Nucleus accumbens (tissue), 56 donors: ENCODE results near the gene ITPR1.

Experiments used
- DNase-seq, 56 donors: peaks; one replicate each; lab custom pipeline; 2025; lab: John Stamatoyannopoulos, UW

The ITPR1 gene

DNA sequence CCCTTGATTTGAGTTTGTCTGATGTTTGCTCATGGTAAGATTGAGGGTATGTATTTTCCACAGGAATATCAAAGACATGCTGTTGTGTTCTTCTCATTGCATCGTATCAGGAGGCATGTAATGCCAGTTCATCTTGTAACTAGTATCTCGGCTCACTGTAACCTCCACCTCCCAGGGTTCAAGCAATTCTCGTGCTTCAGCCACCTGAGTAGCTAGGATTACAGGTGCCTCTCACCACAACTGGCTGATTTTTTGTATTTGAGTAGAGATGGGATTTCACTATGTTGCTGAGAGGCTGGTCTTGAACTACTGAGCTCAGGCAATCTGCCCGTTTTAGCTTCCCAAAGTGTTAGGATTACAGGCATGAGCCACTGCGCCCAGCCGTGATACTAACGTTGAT lies 323.2 kb downstream of the ITPR1 start:
- DNase-seq, result no peak

- DNase-seq, result no peak
Observed at GRCh38 chr3:4816718-4817117, 323.6 kb downstream of the ITPR1 start.

DNA sequence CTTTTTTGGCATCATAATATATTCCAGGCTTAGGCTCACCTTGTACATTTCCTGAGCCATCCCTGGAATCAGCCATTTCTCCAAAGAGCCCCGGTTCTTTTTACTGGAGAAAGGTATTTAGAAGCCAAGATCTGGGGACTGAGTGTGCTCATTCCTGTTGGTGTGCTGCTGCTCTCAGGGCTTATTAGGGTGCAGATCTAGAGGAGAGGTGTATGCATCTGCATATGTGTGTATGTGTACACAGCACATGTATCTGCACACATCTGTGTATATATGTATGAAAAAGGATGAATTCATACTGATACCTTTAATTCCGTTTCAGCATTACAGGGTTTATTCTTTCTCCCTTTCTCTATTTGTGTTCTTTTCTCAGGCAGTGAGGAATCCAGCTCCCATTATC lies 324.0 kb downstream of the ITPR1 start:
- DNase-seq, result no peak

- DNase-seq, result no peak
Observed at GRCh38 chr3:4818164-4818563, 325.0 kb downstream of the ITPR1 start.

DNA sequence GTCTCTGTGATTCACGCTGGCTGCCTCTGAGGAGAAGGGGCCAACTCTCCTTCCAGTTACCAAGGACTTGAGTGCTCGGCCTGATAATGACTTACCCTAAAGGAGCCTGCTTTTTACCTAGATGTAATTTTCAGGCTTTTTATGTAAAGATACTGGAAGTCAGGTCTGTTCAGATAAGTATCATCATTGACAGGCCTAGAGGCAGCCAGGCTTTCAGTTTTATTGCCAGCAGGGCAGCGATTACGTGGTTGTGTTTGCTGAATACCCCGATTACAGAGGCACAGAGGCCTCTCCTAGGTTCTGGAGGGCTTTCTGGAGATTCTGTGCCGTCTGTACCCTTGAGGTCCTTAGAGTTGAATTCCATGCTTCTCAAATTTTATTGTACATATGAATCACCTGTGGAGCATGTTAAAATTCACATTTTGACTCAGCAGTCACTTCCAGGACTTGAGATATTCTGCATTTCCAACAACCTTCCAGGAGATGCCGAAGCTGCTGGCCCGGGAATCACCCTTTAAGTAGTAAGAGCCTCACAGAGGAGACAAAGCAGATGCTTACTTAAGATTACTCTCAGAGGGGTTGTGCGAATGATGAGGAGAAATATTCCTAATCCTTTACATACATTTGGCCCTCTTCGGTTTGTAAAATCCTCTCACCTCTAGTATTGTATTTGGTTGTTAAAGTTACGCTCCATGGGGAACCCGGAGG lies 326.0 kb downstream of the ITPR1 start:
- DNase-seq, result no peak

- no peak for DNase-seq
Observed at GRCh38 chr3:4819746-4820145, 326.6 kb downstream of the ITPR1 start.

DNA sequence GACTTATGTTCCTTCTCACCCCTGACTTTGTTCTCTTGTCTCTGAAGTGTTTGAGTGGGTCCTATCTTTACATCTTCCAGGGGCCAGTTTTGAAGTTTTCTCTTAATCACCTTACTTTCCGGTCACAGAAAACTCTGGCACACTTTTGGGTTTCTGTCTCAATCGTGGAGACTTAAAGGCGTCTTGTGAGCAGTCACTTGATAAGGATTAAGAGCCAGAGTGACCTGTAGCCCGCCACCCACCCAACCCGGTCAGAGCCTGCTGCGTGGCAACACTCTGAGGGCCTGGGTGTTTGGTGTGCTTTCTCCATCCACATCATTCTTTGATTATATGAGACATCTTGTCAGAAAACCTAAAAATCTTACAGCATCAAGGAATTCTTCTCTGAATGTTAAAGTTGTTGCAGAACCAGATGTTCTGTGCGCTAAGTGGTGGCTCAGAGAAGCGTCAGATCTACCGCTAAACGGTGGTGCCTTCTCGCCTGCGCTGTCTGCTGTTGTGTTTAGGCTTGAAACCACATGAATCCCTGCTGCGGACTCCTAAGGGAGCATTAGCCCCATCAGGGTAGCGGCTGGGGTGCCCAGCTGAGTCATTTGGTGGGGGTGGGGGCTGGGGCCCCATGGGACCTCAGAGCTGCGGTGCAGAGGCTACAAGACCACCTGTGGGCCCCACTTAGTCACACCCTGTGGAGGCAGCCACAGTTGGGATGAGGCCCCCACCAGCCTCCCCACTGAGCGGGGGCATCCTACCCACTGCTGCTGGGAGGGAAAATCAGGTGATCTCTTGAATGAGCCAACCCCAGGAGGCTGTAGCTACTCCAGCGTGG lies 327.4 kb downstream of the ITPR1 start:
- DNase-seq, result no peak

- no peak for DNase-seq
Observed at GRCh38 chr3:4821338-4821737, 328.2 kb downstream of the ITPR1 start.

- no peak for DNase-seq
Observed at GRCh38 chr3:4821975-4822374, 328.8 kb downstream of the ITPR1 start.

DNA sequence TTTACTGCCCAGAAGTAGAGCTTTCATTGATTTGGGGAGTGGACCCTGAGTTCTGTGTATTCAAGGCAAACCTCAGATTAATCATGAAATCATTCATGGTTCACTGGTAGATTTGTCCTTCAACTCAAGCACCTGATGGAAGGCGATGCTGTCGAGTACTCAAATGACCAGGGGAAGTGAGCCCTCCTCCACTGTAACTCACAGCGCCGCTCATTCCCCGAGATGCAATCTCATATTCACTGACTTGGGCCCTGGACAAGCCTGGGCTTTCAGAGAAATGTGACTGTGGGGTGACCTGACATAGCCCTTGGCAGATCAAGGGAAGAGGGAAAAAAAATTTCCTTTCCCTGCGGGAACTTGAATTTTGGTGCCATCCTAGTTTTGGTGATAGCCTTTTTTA lies 329.4 kb downstream of the ITPR1 start:
- no peak for DNase-seq

- no peak for DNase-seq
Observed at GRCh38 chr3:4823385-4823784, 330.2 kb downstream of the ITPR1 start.

DNA sequence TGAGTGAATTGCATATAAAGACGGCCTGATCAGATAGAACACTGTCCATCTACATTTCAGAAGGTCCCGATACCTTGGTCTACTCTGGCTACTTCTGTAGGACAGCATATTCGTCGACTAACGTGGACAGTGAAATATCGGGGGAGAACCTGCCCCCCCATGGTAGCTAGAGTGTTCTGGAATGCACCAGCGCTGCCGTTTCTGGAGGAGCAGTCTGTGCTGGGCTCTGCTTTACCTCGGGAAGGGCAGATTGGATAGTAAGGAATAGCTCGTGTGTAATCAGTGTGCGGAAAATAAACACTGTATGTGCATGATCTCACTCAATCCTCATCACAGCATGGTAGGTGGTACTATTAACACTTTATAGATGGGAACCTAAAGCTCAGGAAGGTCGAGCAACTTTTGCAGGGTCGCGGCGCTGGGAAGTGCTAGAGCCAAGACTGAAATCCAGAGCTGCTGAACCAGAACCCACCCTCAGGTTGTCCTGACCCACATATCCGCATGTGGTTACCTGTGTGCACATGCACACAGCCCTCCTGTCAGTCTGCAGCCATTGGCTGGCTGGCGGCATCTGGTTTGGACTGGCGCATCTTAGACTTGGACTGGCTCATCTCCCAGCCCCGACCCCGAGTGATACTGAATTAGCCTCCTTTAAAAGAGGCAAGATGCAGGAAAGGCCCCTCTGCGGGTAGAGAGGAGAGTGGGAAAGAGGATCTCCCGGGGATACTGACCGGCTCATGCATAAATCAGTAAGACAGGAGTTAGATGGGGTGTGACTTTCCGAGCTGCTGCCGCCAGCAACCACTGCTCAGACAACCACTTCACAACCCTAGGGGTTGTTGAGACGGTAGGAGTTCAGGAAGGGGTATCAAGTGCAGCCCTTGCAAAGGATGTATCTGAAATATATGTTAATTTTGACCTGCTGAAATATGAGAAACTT lies 331.1 kb downstream of the ITPR1 start:
- no peak for DNase-seq

DNA sequence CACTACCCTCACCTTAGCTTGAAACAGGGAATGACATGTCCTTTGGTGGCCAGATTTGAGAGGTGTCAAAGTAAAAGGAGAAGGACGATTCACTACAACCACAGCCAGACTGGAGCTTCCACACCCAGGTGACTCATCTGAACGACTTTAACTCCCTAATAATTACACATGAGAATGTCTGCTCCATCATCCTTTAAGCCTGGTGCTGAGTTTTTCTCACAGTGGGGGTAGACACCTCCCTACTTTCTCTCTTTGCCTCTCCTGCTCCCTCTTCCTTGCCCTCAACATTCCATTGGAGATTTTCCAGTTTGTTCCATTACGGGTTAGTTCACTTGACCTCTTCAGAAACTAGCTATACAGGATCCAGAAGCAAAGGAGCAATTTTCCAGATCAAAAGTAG lies 331.8 kb downstream of the ITPR1 start:
- peak in 4 of 56 donors; percentile 13 to 35 (median 28) for DNase-seq

- no peak for DNase-seq
Observed at GRCh38 chr3:4825436-4826236, 332.5 kb downstream of the ITPR1 start.

DNA sequence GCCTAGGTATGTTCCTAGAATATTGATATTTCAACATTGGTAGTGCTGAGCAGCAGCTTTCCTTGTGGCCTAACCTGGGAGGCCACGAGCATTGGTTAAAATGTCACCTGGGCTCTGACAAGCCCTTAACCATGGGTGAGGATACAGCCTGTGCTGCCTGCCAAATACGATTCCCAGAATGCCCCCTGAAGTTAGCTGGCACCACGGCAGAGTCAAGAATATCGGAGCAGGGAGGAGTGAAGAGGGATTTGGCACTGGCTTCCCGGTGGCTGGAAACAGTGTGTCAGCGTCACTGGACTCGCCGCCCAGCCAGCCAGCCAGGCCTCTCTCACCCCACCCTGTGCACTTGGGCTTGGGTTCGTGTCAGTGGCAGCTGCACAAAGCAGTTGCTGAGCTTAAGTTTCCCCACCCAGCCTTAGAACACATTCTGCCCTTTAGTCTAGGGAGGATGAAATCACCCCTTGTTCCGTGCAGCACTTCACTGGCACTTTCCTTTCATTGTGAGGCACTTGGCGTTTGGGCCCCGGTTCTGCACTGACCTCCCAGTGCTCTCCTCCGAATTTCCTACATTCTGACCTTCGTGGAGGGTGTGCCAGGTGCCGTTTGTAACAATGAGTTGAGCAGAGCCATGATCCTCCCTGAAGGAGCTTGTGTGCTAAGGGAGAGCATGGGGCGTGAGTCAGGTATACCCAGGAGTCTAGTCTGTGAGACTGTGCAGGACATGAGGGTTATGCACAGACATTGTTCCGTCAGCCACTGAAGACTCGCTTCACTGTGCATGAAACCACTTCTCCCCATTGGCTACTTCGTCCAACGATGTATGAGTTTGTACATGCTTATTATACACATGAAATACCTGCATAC lies 333.3 kb downstream of the ITPR1 start:
- peak in 30 of 56 donors; percentile 12 to 66 (median 36) for DNase-seq

GRCh38 chr3:4827767-4828166 lies 334.6 kb downstream of the ITPR1 start:
- no peak for DNase-seq

GRCh38 chr3:4828279-4829030 lies 335.3 kb downstream of the ITPR1 start:
- peak in 1 of 56 donors; percentile 7 for DNase-seq

GRCh38 chr3:4829031-4829394 lies 335.9 kb downstream of the ITPR1 start:
- no peak for DNase-seq

DNA sequence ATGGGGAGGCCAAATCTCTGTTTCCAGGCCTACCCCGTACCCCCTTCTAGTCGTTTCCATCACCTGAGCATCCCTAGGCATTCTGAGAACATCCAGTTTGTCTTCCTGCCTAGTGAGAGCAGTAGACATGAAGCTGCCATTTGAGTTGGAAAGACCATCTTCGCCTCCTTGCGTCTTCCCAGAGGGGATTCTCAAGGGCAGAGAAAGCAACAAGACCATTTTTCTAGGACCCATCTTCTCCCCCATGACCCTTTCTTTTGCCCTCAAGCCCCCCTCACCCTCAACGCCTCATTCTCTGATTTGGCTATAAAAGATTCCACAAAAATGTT lies 337.4 kb downstream of the ITPR1 start:
- DNase-seq, result no peak
